SU-DHL-6 (cell line): Measurements from ENCODE around the gene ABCC3.

Source experiments
- H2AFZ ChIP-seq: fragments of 200-600 bp; sonication (generic); 2 replicates; pipeline ENCODE4 v1.6.1; 2014; ENCODE audit warnings: low read depth, mild to moderate bottlenecking, moderate library complexity, mixed read lengths, antibody characterized with exemption, low read length; ENCODE audit not compliant: severe bottlenecking
- H3F3A ChIP-seq: fragments of 200-600 bp; shearing (Covaris generic); 2 replicates; pipeline ENCODE4 v1.6.0; 2016; ENCODE audit warnings: antibody characterized with exemption, mild to moderate bottlenecking; ENCODE audit not compliant: insufficient read depth
- H3K27ac ChIP-seq: fragments of 200-600 bp; sonication (generic); 2 replicates; pipeline ENCODE4 v1.5.1; 2016; ENCODE audit warnings: low read depth, mild to moderate bottlenecking, low read length, moderate library complexity, mixed read lengths
- H3K27me3 ChIP-seq: fragments of 200-600 bp; sonication (generic), shearing (Covaris generic); 2 replicates; pipeline ENCODE4 v1.6.0; 2014; ENCODE audit warnings: mild to moderate bottlenecking, low read length
- H3K36me3 ChIP-seq: fragments of 200-600 bp; sonication (generic); 2 replicates; pipeline ENCODE4 v1.6.1; 2014; ENCODE audit warnings: mild to moderate bottlenecking, low read length, mixed read lengths
- H3K4me2 ChIP-seq: fragments of 300-600, 200-600 bp; shearing (Covaris generic), sonication (generic); 2 replicates; pipeline ENCODE4 v1.6.0; 2014; ENCODE audit warnings: low read length, low read depth, mild to moderate bottlenecking; ENCODE audit not compliant: poor library complexity, severe bottlenecking
- H3K4me3 ChIP-seq: fragments of 200-600 bp; sonication (generic); 2 replicates; pipeline ENCODE4 v1.5.1; 2014; ENCODE audit warnings: antibody characterized with exemption, low read length, mild to moderate bottlenecking, mixed read lengths; ENCODE audit not compliant: insufficient read depth, poor library complexity, severe bottlenecking
- H3K79me2 ChIP-seq: fragments of 200-600 bp; sonication (generic); 2 replicates; pipeline ENCODE4 v1.6.1; 2014; ENCODE audit warnings: mild to moderate bottlenecking, low read length, moderate library complexity; ENCODE audit not compliant: insufficient read depth
- H3K9ac ChIP-seq: fragments of 200-600 bp; sonication (generic); 2 replicates; pipeline ENCODE4 v1.7.0; 2014; ENCODE audit warnings: mild to moderate bottlenecking, low read length
- H3K9me2 ChIP-seq: fragments of 200-600 bp; sonication (generic); replicated peaks from 2 replicates; pipeline ENCODE4 v1.6.1; 2014; ENCODE audit warnings: low read length; ENCODE audit not compliant: insufficient read depth
- H3K9me3 ChIP-seq: fragments of 200-600 bp; sonication (generic); 2 replicates; pipeline ENCODE4 v1.6.1; 2014; ENCODE audit warnings: low read length, mixed read lengths; ENCODE audit not compliant: insufficient read depth
- H4K20me1 ChIP-seq: fragments of 200-600 bp; sonication (generic); 2 replicates; pipeline ENCODE4 v1.6.1; 2014; ENCODE audit warnings: low read depth, mild to moderate bottlenecking, antibody characterized with exemption, low read length, moderate library complexity, mixed read lengths
- EZH2phosphoT487 ChIP-seq: fragments of 200-600 bp; sonication (generic), shearing (Covaris generic); conservative IDR thresholded peaks from 2 replicates; pipeline ENCODE4 v1.6.1; 2018; ENCODE audit warnings: mild to moderate bottlenecking, antibody characterized with exemption, low read length, moderate library complexity, mixed read lengths
- TF ChIP-seq, protein P1 (sequence below): fragments of 200-600 bp; sonication (generic); IDR thresholded peaks from one replicate; pipeline ENCODE4 v1.5.1; 2017; ENCODE audit warnings: antibody characterized with exemption, mild to moderate bottlenecking, low read length, moderate library complexity; ENCODE audit not compliant: insufficient read depth, poor library complexity, severe bottlenecking

Gene ABCC3

DNA sequence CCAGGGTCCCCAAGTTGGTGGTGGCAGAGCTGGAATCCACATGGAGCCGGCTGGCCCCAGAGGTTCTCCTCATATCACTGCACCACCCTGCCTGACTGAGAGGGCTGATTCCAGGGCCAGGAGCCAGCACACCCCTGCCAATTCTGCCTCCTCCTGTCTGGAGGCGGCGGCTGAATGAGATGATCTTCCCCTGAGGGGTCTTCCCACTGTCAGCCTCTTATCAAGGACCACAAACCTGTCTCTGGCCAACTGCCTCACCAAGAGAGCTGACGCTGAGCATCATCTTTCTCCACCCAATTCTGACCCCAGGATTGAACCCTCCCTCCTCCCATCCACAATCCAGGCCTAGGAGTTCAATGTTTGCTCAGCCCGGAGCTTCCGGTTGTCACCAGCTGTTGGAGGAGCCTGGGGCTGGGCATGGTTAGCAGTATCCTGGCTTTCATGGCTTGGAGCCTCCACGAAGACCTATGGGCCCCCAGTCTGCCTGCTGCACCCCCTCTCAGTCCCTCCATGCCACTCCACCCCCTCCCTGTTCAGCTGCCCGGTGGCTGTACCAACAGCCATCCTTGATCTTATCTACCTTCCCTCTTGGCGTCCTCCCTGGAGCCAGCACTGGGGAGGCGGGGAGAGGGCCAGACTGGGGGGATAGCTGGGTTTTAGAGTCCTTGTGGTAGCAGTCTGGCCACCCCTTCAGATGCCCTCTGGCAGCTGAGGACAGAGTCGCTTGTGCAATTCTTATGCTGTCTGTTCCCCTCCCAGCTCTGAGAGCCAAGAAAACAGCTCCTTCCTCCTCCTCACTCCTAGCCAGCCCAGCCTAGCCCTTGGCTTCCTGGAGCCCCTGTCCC lies 25.6 kb downstream of the ABCC3 start:
- H3K27ac ChIP-seq, result no peak overlapping the region
- no peaks in the 10 kb centered on the region for H3K36me3 ChIP-seq
- H3F3A ChIP-seq, result no peaks in the 10 kb centered on the region
- H3K27me3 ChIP-seq, result no peaks in the 10 kb centered on the region
- no peaks in the 10 kb centered on the region for H4K20me1 ChIP-seq
- no peak for TF ChIP-seq EZH2phosphoT487
- H3K9ac ChIP-seq, result no peak overlapping the region
- H3K9me3 ChIP-seq, result no peaks in the 10 kb centered on the region
- H3K9me2 ChIP-seq, result no peaks in the 10 kb centered on the region
- H2AFZ ChIP-seq, result no peak overlapping the region
- H3K79me2 ChIP-seq, result no peaks in the 10 kb centered on the region
- no peak overlapping the region for H3K4me2 ChIP-seq
- H3K4me3 ChIP-seq, result no peak overlapping the region

DNA sequence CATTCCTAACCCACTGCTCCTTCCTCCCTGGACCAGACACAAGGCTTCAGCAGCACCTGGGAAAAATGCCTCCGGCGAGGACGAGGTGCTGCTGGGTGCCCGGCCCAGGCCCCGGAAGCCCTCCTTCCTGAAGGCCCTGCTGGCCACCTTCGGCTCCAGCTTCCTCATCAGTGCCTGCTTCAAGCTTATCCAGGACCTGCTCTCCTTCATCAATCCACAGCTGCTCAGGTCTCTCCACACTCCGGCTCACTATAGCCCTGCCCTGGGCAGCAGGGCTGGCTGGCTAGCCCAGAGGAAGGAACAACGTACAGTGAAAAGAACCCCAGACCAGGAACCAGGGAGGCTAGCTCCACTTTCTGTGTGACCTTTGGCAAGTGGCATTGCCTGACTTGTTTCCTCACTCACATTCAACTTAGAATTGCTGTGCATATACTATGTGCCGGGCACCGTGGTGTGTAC lies 26.2 kb downstream of the ABCC3 start:
- Histone ChIP-seq H4K20me1 (no peaks in the 10 kb centered on the region), H3K4me3 (no peak overlapping the region), H3K4me2 (no peak overlapping the region), H2AFZ (no peak overlapping the region), H3K27ac (no peak overlapping the region), H3K9me3 (no peaks in the 10 kb centered on the region), H3K27me3 (no peaks in the 10 kb centered on the region), H3K36me3 (no peaks in the 10 kb centered on the region), H3K79me2 (no peaks in the 10 kb centered on the region), H3K9ac (no peak overlapping the region), H3K9me2 (no peaks in the 10 kb centered on the region), H3F3A (no peaks in the 10 kb centered on the region)
- TF ChIP-seq, protein P1, sequence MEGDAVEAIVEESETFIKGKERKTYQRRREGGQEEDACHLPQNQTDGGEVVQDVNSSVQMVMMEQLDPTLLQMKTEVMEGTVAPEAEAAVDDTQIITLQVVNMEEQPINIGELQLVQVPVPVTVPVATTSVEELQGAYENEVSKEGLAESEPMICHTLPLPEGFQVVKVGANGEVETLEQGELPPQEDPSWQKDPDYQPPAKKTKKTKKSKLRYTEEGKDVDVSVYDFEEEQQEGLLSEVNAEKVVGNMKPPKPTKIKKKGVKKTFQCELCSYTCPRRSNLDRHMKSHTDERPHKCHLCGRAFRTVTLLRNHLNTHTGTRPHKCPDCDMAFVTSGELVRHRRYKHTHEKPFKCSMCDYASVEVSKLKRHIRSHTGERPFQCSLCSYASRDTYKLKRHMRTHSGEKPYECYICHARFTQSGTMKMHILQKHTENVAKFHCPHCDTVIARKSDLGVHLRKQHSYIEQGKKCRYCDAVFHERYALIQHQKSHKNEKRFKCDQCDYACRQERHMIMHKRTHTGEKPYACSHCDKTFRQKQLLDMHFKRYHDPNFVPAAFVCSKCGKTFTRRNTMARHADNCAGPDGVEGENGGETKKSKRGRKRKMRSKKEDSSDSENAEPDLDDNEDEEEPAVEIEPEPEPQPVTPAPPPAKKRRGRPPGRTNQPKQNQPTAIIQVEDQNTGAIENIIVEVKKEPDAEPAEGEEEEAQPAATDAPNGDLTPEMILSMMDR, result no peak
- no peak for TF ChIP-seq EZH2phosphoT487

DNA sequence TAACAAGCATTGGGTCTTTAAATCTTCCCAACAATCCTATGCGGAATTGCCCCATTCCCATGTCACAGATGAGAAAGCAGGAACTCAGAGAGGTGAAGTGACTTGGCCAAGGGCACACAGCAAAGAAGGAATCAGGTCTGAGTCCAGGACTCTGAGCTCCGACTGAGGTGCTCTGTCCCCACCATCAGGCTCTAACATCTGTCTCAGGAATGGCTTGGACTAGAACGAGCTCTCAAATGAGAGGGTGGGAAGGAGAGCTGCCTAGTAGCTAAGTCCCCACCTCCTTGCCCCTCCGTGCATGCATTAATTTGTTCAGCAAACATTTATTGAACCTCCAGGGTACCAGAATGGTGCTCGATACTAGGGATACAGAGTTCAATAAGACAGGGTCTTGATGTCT lies 26.7 kb downstream of the ABCC3 start:
- Histone ChIP-seq H3K9me3 (no peaks in the 10 kb centered on the region), H4K20me1 (no peaks in the 10 kb centered on the region), H3K9me2 (no peaks in the 10 kb centered on the region), H3K4me2 (no peak overlapping the region), H2AFZ (no peak overlapping the region), H3F3A (no peaks in the 10 kb centered on the region), H3K4me3 (no peak overlapping the region), H3K27ac (no peak overlapping the region), H3K79me2 (no peaks in the 10 kb centered on the region), H3K27me3 (no peaks in the 10 kb centered on the region), H3K9ac (no peak overlapping the region), H3K36me3 (no peaks in the 10 kb centered on the region)
- TF ChIP-seq, protein P1, result no peak
- no peak for TF ChIP-seq EZH2phosphoT487

DNA sequence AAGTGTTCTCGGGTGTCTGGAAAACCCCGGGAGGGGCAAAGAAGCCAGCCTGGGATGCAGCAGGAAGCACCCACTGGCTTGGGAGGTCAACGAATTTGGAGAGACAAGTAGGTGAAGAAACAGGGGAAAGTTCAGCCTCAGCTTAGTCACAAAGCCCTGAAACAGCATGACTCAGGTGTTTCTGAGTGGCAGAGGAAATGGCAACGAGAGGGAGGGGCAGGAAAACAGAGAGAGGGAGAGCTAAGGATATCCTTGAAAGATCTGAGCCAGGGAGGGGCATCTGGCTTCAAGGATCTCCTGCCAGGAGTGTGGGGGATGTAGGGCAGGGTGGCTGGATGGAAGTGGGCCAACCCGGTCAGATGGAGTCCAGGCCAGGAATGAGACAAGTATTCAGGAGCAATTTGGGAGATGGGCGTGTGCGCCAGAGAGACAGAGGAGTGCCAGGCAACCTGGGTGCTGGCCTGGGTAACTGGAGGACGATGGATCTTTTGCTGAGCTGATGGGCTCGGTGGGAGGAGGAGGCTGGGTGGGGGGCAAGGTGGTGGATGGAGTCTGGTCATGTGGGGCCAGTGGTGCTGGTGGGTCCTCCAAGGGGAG lies 27.2 kb downstream of the ABCC3 start:
- TF ChIP-seq, protein P1, result no peak
- no peak for TF ChIP-seq EZH2phosphoT487
- H3K4me2 ChIP-seq, result no peak overlapping the region
- H3K27ac ChIP-seq, result no peak overlapping the region
- no peaks in the 10 kb centered on the region for H3K9me2 ChIP-seq
- no peaks in the 10 kb centered on the region for H4K20me1 ChIP-seq
- H3K79me2 ChIP-seq, result no peaks in the 10 kb centered on the region
- H3F3A ChIP-seq, result no peaks in the 10 kb centered on the region
- H2AFZ ChIP-seq, result no peak overlapping the region
- no peak overlapping the region for H3K4me3 ChIP-seq
- H3K36me3 ChIP-seq, result no peaks in the 10 kb centered on the region
- no peaks in the 10 kb centered on the region for H3K9me3 ChIP-seq
- no peak overlapping the region for H3K9ac ChIP-seq
- no peaks in the 10 kb centered on the region for H3K27me3 ChIP-seq
